Liver (tissue), 9 donors: ENCODE data around the gene ABLIM2. TPM values are rescaled to one million over a fixed set of nuclear protein-coding genes. Genes with fewer than 3 reads are reported as not detected.

ENCODE experiments used
- DNase-seq: peaks from one replicate; pipeline ENCODE4 v3.0.0-alpha.2; 2017; ENCODE audit warnings: low spot score
- H3K27ac ChIP-seq, 2 donors: one replicate each; pipeline ENCODE4 v1.7.0; 2013; ENCODE audit warnings: inconsistent platforms in 2 of 2, low read length in 2 of 2, control low read depth in 1 of 2, low read depth in 1 of 2, mild to moderate bottlenecking in 1 of 2
- H3K27me3 ChIP-seq, 4 donors: one replicate each; pipeline versions ENCODE4 v1.6.1 to v1.7.0; 2013; ENCODE audit warnings: low read length in 3 of 4, inconsistent platforms in 1 of 4, mild to moderate bottlenecking in 1 of 4, moderate library complexity in 1 of 4; ENCODE audit not compliant: control insufficient read depth in 4 of 4, insufficient read depth in 4 of 4
- H3K36me3 ChIP-seq, 4 donors: one replicate each; pipeline versions ENCODE4 v1.6.1 to v1.7.0; 2013; ENCODE audit warnings: low read length in 3 of 4, mild to moderate bottlenecking in 3 of 4, low read depth in 1 of 4, moderate library complexity in 1 of 4; ENCODE audit not compliant: control insufficient read depth in 4 of 4, insufficient read depth in 3 of 4
- H3K4me1 ChIP-seq, 4 donors: one replicate each; pipeline versions ENCODE4 v1.6.1 to v1.7.0; 2013; ENCODE audit warnings: low read length in 3 of 4, mild to moderate bottlenecking in 3 of 4, moderate library complexity in 1 of 4; ENCODE audit not compliant: control insufficient read depth in 4 of 4, insufficient read depth in 4 of 4
- H3K4me3 ChIP-seq, 3 donors: one replicate each; pipeline versions ENCODE4 v1.6.1 to v1.7.0; 2013; ENCODE audit warnings: low read length in 3 of 3, control low read depth in 1 of 3, low read depth in 1 of 3, mild to moderate bottlenecking in 1 of 3
- H3K9ac ChIP-seq, 2 donors: one replicate each; pipeline ENCODE4 v1.7.0; 2013; ENCODE audit warnings: low read length in 2 of 2, mild to moderate bottlenecking in 2 of 2, moderate library complexity in 2 of 2, control low read depth in 1 of 2, low read depth in 1 of 2
- H3K9me3 ChIP-seq, 4 donors: one replicate each; pipeline versions ENCODE4 v1.6.1 to v1.7.0; 2013; ENCODE audit warnings: low read length in 3 of 4; ENCODE audit not compliant: control insufficient read depth in 4 of 4
- ATF3 ChIP-seq: IDR thresholded peaks from 2 replicates; pipeline ENCODE4 v1.6.1; 2016; ENCODE audit warnings: antibody characterized with exemption
- CTCF ChIP-seq: fragments of 150-350 bp; IDR thresholded peaks from 2 replicates; pipeline ENCODE4 v1.5.1; 2017; ENCODE audit warnings: improper control_type of control experiment, low read depth, low read length; ENCODE audit not compliant: missing input control
- EGR1 ChIP-seq, 2 donors: IDR thresholded peaks; 2 replicates each; pipeline ENCODE4 v1.6.1; 2016 to 2018; ENCODE audit warnings: antibody characterized with exemption in 2 of 2, low read depth in 2 of 2
- FOXA1 ChIP-seq: IDR thresholded peaks from 2 replicates; pipeline ENCODE4 v1.6.1; 2016; ENCODE audit warnings: antibody characterized with exemption
- FOXA2 ChIP-seq: IDR thresholded peaks from 2 replicates; pipeline ENCODE4 v1.6.1; 2016; ENCODE audit warnings: antibody characterized with exemption
- GABPA ChIP-seq, 2 donors: IDR thresholded peaks in 1 of 2; conservative IDR thresholded peaks in 1 of 2; 2 replicates each; pipeline ENCODE4 v1.6.1; 2016; ENCODE audit warnings: antibody characterized with exemption in 2 of 2, mild to moderate bottlenecking in 1 of 2, moderate library complexity in 1 of 2
- HNF4A ChIP-seq, 2 donors: conservative IDR thresholded peaks; 2 replicates each; pipeline ENCODE4 v1.6.1; 2016; ENCODE audit warnings: antibody characterized with exemption in 2 of 2, mild to moderate bottlenecking in 2 of 2
- HNF4G ChIP-seq: IDR thresholded peaks from 2 replicates; pipeline ENCODE4 v1.6.1; 2016; ENCODE audit warnings: antibody characterized with exemption
- JUND ChIP-seq, 2 donors: IDR thresholded peaks; 2 replicates each; pipeline ENCODE4 v1.6.1; 2016; ENCODE audit warnings: antibody characterized with exemption in 2 of 2
- MAX ChIP-seq: IDR thresholded peaks from 2 replicates; pipeline ENCODE4 v1.6.1; 2016; ENCODE audit warnings: antibody characterized with exemption
- NR2F2 ChIP-seq: IDR thresholded peaks from 2 replicates; pipeline ENCODE4 v1.6.1; 2016; ENCODE audit warnings: antibody characterized with exemption
- RAD21 ChIP-seq, 2 donors: IDR thresholded peaks; 2 replicates each; pipeline ENCODE4 v1.6.1; 2016; ENCODE audit warnings: antibody characterized with exemption in 2 of 2, mild to moderate bottlenecking in 2 of 2
- REST ChIP-seq: IDR thresholded peaks from 2 replicates; pipeline ENCODE4 v1.6.1; 2016; ENCODE audit warnings: antibody characterized with exemption, mild to moderate bottlenecking
- RXRA ChIP-seq, 2 donors: IDR thresholded peaks; 2 replicates each; pipeline ENCODE4 v1.6.1; 2017 to 2018; ENCODE audit warnings: antibody characterized with exemption in 2 of 2, mild to moderate bottlenecking in 1 of 2
- SP1 ChIP-seq: IDR thresholded peaks from 2 replicates; pipeline ENCODE4 v1.6.1; 2018; ENCODE audit warnings: antibody characterized with exemption, mild to moderate bottlenecking
- TAF1 ChIP-seq: conservative IDR thresholded peaks from 2 replicates; pipeline ENCODE4 v1.6.1; 2016; ENCODE audit warnings: antibody characterized with exemption, mild to moderate bottlenecking
- YY1 ChIP-seq: IDR thresholded peaks from 2 replicates; pipeline ENCODE4 v1.6.1; 2016; ENCODE audit warnings: antibody characterized with exemption, mild to moderate bottlenecking
- ZBTB33 ChIP-seq: IDR thresholded peaks from 2 replicates; pipeline ENCODE4 v1.6.1; 2016; ENCODE audit warnings: antibody characterized with exemption
- WGBS: extraction: QIAGEN DNeasy Blood & Tissue Kit; methylation state at CpG from one replicate; pipeline ENCODE4 v1.1.7; 2013; 5-methylcytosine and 5-hydroxymethylcytosine counted together
- polyA plus RNA-seq, 2 donors: library from polyadenylated mRNA; stranded (reverse) in 1 of 2; unstranded in 1 of 2; fragments of 200-250 nt in 1 of 2; fragments of >200 nt in 1 of 2; fragmentation: Nextera tagmentation in 1 of 2; extraction: Ambion mirVana in 1 of 2; gene quantifications; one replicate each; pipeline versions ENCODE4 v1.2.1 to v1.2.3, GENCODE V29; 2013 to 2015
- total RNA-seq, 2 donors: library from RNA; depleted of rRNA; stranded (reverse); fragments of >200 nt; gene quantifications; one replicate each; pipeline ENCODE4 v1.2.3, GENCODE V29; 2014
- donor health status: healthy.
- donor health status: healthy.
- donor health status: healthy.
- donor health status: healthy.
- donor health status: healthy.

ABLIM2 gene
- total and polyA plus RNA-seq, 4 donors: 0.75 to 2.5 (median 0.93) TPM

- H3K9ac ChIP-seq: no peak overlapping the region
- 77% methylated on average over 5 of the region's 5 CpGs for WGBS
- H3K9me3 ChIP-seq: no peaks in the 10 kb centered on the region
- H3K27me3 ChIP-seq: no peaks in the 10 kb centered on the region
- H3K4me1 ChIP-seq: peaks cover 5 to 17% (median 8%) of the 10 kb centered on the region in 4 donors
- no peak overlapping the region for H3K4me3 ChIP-seq
- TF ChIP-seq HNF4G (no peak), GABPA (IDR thresholded peaks at IDR 0.05 in 1 of 2, conservative IDR thresholded peaks at IDR 0.05 in 1 of 2) (no peak), MAX (no peak), HNF4A (conservative IDR thresholded peaks at IDR 0.05) (no peak)
- H3K36me3 ChIP-seq: no peaks in the 10 kb centered on the region
- DNase-seq: no peak
- no peak overlapping the region for H3K27ac ChIP-seq
These were observed 43.5 kb downstream of the ABLIM2 start for GRCh38 chr4:8115203-8115520.

GRCh38 chr4:8114456-8115202 is 44.0 kb downstream of the ABLIM2 start:
- Histone ChIP-seq H3K36me3 (no peaks in the 10 kb centered on the region), H3K9me3 (no peaks in the 10 kb centered on the region), H3K27me3 (no peaks in the 10 kb centered on the region), H3K27ac (no peak overlapping the region), H3K4me3 (no peak overlapping the region), H3K4me1 (peaks cover 5 to 17% (median 8%) of the 10 kb centered on the region in 4 donors), H3K9ac (no peak overlapping the region)
- TF ChIP-seq SP1: no peak
- no peak for TF ChIP-seq HNF4A (conservative IDR thresholded peaks at IDR 0.05)
- no peak for TF ChIP-seq ATF3
- TF ChIP-seq CTCF: no peak
- no peak for TF ChIP-seq EGR1 (IDR thresholded peaks at IDR 0.05; ENCODE audit: low read depth in 2 of 2)
- TF ChIP-seq YY1: no peak
- no peak for TF ChIP-seq GABPA (IDR thresholded peaks at IDR 0.05 in 1 of 2, conservative IDR thresholded peaks at IDR 0.05 in 1 of 2)
- TF ChIP-seq HNF4G: no peak
- TF ChIP-seq REST: no peak
- TF ChIP-seq MAX: no peak
- no peak for TF ChIP-seq NR2F2
- no peak for TF ChIP-seq RXRA (IDR thresholded peaks at IDR 0.05)
- TF ChIP-seq FOXA1: no peak
- TF ChIP-seq TAF1: no peak
- no peak for TF ChIP-seq RAD21 (IDR thresholded peaks at IDR 0.05)
- TF ChIP-seq JUND (IDR thresholded peaks at IDR 0.05): no peak
- no peak for TF ChIP-seq ZBTB33
- TF ChIP-seq FOXA2: no peak
- DNase-seq: no peak
- WGBS: 73% methylated on average over 21 of the region's 21 CpGs
